Dermis microvascular lymphatic vessel endothelial cell (primary cell): Measurements from ENCODE around the gene CACNG7. TPM values are rescaled to one million over a fixed set of nuclear protein-coding genes. Genes with fewer than 3 reads are reported as not detected.
"Not testable (repeated sequence)": the region's sequence is repeated elsewhere in the genome, so short reads cannot be mapped to it uniquely, and the experiment has no call there.

ENCODE experiments used
- DNase-seq, 2 donors: peaks; one replicate each; pipeline versions ENCODE4 v3.0.0 to v3.0.0-alpha.2; 2010; ENCODE audit warnings: low read depth in 2 of 2
- total RNA-seq: library from RNA; depleted of rRNA; stranded (reverse); fragments of >200 nt; gene quantifications from 2 replicates; pipeline ENCODE4 v1.2.1, GENCODE V29; 2014

Gene CACNG7, protein sequence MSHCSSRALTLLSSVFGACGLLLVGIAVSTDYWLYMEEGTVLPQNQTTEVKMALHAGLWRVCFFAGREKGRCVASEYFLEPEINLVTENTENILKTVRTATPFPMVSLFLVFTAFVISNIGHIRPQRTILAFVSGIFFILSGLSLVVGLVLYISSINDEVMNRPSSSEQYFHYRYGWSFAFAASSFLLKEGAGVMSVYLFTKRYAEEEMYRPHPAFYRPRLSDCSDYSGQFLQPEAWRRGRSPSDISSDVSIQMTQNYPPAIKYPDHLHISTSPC
- not detected in 2 replicates for total RNA-seq

DNA sequence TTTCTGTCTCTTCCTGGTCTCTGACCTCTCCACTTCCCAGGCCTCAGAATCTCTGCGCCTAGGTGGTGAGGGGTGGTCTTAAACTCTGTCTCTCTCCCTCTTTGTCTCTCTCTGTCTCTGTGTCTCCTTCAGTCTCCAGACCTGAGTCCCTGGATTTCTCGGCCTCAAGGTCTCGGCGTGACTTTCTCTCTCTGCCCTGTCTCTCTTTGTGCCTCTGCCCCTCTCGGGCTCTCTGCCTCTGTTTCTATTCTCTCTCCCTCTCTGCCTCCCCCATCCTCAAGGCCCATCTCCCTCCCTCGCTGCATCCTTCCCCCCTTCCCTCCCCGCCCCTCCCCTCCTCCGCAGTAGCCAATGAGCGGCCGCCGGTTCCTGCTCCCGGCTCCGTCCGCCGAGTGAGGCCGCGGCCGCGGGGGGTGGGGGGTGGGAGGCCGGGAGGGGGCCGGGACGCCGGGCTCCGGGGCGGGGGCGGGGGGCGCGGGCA is at the start of gene CACNG7:
TSS of gene CACNG7 (plus strand) at position 344 of the 481 bp plus-strand sequence. CDS start 3,554 bp downstream, outside the sequence.
- no peak for DNase-seq

DNA sequence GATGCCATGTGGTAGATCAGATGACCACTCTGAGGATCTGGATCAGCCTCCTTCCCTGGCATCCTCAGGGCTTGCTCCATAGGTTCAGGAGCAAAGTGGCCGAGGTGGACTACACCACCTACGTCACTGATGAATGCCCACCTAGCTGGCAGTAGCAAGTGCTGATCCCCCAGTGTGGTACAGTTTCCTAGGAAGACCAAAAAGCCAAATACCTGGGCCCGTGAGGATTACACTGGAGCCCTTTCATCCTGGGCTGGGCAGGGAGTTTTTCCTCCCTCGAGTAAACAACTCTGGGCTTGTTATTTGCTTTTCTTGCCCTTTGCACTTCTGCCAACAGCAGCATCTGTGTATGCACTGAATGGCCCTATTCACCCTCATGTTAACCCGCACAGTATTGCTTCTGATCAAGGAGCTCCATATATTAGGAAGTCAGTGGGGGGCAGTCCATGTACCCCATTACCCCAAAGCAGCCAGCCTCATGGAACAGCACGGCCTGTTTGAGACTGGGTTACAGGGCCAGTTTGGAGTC is 44.7 kb upstream of the CACNG7 start:
- DNase-seq, result no peak

DNA sequence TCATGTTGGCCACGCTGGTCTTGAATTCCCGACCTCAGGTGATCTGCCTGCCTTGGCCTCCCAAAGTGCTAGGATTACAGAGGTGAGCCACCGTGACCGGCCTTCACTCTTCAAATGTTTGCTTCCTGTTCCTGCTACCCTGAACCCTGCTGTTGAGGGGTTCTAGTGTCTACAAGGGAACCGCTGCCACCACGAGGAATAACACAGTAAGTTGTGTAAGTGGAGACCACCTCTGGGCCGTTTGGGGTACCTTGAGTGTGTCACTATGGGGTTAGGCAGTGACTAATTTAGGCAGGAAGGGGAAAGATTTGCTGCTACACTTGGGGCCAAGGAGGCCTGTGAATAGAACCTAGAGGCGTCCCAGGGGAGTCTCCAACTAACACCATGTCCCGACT is 43.6 kb upstream of the CACNG7 start:
- no peak for DNase-seq

DNA sequence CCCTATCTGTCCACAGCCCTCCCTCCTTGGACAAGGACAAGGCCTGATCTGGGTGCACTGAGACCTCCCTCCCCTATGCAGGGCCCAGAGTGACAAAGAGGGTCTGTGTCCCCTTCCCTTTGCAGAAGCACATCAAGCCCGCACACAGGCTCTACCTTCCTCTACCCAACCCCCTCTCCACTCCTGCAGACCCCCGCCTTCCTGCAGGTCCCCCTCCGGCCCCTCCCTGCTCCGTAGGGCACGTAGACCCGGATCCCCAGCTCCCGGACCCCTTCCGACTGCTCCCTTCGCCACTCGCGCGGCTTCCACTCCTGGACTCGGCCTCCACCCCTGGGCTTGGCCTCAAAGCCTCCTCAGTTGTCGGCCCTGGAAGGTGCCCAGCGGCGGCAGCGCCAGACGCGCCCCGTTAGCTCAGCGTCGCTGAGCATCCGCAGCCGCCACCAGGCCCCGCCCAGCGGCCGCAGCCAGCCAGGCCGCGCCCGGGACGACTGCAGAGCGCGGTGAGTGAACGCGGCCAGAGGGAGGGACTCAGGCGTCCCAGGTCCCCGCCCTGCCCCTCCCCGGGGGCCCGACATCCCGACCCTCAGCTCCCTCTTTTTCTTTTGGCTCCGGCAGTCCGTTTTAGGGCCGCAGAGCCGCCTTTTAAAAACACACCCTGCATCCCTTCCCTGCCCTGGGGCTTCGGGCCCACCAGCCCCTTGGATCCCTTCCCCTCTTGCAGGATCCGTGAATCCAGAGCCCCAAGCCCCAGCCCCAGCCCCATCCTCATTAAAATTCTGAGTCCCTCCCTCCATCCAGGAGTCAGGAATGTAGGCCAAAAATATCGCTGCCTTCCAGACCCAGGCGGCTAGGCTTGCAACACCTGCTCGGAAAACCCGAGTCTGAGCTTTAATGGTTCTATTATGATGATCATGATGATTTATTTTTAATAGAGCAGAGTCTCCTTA is 42.9 kb upstream of the CACNG7 start:
- DNase-seq, result peak in 1 of 2 donors; percentile 69

DNA sequence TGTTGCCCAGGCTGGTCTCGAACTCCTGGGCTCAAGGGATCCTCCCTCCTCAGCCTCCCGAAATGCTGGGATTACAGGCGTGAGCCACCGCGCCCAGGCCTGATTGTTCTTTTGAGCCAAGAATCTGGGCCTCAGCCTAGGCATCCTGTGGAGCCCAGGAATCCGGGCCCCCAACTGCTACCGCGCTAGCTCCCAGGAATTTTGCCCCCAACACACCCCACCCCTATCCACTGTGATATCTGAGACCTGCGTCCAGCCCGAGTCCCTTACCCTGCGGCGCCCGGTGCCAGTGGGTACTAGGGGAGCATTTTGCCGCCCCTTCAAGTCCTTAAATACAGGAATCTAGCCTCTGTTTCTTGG is 42.2 kb upstream of the CACNG7 start:
- no peak for DNase-seq

DNA sequence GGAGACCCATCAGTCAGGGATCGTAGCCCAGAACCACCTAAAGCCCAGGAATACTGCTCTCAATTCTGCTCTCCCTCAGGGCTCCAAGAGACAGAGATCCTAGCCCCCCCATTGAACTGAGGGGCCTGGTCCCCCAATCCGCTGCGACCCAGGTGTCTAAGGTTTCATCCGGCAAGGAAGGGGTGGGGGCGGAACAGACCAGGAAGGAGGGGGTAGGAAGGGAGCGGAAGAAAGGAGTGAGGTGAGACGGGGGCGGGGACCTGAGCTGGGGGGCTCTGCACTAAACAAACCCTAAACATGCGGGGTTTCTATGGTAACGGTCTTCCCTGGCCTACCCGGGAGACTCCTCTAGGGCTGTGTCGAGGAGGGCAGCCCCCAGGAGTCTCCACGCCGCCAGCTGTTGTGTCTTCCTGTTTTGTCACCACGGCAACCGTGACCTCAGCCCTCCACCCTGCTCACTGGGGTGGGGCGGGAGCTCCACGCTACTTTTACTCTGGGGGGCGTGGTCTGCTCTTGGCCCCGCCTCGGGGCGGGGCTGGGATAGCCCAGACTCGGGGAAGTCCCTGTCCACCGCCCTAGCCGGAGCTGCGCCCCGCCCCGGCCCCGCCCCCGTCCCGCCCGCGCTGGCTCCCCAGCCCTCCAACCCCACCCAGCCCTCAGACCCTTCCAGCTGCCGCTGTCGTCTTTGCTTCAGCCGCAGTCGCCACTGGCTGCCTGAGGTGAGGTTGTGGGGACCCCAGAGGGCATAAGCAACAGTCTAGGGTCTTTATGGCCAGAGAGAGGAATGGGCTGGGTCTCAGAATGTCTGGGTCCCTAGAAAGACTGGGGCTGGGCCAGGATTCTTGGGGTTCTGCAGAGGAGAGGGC is 41.6 kb upstream of the CACNG7 start, which contains the start of gene MYADM:
TSS of gene MYADM (plus strand) at position 659 of the 866 bp plus-strand sequence. CDS start 5,647 bp downstream, outside the sequence.
- peak; percentile 98 to 99 for DNase-seq

DNA sequence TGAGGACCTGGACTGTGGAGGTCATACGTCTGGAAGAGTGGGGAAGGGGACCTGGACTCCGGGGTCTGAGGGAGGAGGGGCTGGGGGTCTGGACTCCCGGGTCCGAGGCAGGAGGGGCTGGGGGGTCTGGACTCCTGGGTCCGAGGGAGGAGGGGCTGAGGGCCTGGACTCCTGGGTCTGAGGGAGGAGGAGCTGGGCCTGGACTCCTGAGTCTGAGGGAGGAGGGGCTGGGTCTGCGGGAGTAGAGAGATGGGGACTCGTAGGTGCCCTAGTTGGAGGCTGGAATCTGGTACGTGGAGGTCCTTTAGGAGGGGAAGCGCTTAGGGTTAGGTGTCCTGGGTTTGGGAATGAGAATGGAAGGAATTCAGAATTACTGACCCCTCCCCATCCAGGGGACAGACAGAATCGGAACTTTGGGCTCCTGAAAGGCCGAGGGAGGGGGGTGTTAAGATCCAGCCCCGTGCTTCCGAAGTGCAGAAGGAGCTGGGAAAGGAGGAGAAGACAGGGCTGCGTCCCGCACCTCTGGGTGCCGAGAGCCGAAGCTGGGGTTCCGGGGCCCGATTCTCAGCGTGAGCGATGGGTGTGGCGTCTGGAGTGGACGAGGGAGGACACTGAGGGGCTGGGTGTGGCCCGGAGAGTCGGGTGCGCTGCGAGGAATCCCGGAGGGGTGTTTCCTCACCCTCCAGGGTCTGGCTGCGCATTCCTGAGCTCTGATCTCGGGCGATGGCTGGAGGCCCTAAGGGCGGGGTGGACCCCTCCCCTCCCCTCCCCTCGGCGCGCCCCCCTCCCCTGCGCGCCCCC is 40.8 kb upstream of the CACNG7 start:
- DNase-seq, result peak in 1 of 2 donors; percentile 43

DNA sequence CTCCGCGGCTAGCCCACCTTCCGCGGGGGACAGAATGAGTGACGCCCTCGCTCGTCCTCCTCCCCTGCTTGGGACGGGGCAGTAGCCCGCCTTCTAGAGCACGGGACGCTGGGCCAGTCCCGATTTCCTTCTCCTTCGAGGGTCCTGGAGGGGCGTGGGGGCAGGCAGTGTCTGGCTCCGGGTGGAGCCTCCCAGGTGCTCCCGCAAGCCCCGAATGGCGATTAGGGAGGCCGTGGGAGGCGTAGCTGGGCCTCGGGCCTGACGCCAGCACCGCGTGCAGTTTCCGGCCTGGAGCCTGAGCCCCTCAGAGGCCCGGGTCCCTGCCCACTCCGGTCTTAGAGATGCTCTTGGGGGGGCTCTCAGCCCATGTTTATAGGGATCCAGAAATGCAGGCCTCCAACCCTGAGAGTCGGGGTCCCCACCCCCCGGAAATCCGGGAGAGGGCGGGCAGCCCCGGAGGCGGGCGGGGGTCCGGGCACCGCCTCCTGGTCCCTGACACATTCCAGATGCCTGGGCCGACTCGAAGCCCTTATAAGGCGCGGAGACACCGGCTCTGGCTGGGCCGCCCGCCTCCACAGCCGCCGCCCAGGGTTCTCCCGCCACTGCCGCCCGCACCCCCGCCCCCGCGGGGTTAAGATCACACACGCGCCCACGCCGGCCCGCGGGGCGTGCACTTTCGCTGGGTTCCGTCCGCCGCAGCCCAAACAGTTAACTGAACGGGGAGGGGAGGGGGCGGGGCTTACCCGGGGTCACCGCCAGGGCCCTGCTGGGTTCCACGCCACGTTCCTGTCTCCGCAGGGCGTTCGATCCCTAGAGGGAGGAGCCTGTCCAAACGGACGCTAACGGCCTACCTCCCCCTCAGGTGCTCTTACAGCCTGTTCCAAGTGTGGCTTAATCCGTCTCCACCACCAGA is 39.9 kb upstream of the CACNG7 start:
- peak; percentile 59 to 85 for DNase-seq

DNA sequence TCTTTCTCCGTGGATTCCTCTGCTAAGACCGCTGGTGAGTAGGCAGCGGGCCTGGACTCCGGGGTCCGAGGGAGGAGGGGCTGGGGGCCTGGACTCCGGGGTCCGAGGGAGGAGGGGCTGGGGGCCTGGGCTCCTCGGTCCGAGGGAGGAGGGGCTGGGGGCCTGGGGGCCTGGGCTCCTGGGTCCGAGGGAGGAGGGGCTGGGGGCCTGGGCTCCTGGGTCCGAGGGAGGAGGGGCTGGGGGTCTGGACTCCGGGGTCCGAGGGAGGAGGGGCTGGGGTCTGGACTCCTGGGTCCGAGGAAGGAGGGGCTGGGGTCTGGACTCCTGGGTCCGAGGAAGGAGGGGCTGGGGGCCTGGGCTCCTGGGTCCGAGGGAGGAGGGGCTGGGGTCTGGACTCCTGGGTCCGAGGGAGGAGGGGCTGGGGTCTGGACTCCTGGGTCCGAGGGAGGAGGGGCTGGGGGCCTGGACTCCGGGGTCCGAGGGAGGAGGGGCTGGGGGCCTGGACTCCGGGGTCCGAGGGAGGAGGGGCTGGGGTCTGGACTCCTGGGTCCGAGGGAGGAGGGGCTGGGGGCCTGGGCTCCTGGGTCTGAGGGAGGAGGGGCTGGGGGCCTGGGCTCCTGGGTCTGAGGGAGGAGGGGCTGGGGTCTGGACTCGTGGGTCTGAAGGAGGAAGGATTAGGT is 39.1 kb upstream of the CACNG7 start:
- DNase-seq, result not testable (repeated sequence)

DNA sequence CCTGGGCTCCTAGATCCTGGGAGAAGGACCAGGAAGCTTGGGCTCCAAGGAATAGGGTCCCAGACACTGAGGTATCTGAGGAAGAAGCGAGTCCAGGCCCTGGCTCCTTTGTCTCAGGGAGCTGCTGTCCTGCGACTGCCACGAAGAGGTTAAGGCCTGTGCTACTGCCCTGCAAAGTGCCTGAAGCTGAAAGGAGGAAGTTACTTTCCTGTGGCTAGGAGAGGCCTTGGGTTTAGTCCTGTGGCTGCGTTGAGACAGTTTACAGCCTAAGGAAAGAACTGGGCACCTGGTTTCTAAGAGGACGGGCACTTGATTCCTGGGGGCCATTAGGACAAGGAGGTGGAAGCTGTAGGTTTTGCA is 38.6 kb upstream of the CACNG7 start:
- DNase-seq, result no peak

DNA sequence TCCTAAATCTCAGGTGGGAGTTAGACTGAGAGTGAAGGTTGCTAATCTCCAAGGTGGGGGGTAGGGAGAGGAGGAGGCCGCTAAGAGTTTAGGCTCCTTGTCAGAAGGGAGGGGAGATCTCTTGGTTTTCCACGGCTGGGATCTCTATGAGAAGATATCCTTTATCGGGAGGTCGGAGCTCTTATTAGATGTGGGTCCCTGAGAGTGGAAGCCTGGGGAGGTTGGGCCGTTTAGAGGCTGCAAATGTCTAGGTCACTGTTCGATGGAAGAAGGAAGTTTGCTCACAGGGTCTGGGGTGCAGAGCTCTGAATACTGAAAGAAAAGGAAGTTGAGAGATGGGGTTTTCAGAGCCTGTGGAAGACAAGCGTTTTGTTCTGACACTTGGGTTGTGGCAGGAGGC is 37.6 kb upstream of the CACNG7 start:
- no peak for DNase-seq

DNA sequence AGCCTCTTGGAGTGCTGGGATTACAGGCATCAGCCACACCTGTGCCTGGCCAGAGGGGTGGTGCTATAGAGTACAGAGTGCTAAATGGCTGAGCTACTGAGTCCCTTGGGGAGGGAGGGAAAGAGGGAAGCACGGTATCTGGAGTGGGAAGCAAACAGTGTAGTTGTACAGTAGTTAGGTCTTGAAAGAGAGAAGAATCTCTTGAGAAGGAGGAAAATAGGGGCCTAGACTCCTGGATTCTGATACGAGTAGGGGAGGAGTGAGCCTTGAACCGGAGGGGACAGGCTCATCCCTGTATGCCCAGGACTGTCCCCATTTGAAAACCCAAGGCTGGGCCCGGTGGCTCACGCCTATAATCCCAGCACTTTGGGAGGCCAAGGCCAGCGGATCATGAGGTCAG is 36.3 kb upstream of the CACNG7 start:
- no peak for DNase-seq

DNA sequence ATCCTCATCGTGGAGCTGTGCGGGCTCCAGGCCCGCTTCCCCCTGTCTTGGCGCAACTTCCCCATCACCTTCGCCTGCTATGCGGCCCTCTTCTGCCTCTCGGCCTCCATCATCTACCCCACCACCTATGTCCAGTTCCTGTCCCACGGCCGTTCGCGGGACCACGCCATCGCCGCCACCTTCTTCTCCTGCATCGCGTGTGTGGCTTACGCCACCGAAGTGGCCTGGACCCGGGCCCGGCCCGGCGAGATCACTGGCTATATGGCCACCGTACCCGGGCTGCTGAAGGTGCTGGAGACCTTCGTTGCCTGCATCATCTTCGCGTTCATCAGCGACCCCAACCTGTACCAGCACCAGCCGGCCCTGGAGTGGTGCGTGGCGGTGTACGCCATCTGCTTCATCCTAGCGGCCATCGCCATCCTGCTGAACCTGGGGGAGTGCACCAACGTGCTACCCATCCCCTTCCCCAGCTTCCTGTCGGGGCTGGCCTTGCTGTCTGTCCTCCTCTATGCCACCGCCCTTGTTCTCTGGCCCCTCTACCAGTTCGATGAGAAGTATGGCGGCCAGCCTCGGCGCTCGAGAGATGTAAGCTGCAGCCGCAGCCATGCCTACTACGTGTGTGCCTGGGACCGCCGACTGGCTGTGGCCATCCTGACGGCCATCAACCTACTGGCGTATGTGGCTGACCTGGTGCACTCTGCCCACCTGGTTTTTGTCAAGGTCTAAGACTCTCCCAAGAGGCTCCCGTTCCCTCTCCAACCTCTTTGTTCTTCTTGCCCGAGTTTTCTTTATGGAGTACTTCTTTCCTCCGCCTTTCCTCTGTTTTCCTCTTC is 35.1 kb upstream of the CACNG7 start:
- DNase-seq, result no peak

DNA sequence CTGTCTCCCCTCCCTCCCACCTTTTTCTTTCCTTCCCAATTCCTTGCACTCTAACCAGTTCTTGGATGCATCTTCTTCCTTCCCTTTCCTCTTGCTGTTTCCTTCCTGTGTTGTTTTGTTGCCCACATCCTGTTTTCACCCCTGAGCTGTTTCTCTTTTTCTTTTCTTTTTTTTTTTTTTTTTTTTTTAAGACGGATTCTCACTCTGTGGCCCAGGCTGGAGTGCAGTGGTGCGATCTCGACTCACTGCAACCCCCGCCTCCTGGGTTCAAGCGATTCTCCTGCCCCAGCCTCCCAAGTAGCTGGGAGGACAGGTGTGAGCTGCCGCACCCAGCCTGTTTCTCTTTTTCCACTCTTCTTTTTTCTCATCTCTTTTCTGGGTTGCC is 34.5 kb upstream of the CACNG7 start:
- DNase-seq, result no peak

DNA sequence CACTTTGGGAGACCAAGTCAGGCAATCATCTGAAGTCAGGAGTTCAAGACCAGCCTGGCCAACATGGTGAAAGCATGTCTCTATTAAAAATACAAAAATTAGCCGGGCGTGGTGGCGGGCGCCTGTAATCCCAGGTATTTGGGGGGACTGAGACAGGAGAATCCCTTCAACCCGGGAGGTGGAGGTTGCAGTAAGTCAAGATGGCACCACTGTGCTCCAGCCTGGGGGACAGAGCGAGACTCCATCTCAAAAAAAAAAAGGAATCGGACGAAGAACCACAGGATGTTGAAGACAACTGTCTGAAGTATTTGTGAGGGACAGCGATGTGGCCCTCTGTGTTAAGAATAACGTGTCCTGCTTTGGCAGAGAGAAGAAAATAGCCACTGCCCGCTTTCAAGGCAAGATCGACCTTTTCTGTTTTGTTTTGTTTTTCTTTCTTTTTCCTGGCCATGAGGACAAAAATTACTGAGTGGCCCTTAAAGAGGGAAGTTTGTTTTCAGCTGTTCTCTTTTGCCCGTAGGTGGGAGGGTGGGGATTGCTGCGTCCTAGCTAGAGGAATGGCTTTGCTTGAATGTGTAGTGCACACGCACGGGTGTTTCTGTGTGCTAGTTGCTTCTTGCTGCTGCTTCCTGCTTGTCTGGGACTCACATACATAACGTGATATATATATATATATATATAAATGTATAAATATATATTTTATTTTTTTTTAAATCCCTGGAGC is 33.3 kb upstream of the CACNG7 start:
- DNase-seq, result no peak

DNA sequence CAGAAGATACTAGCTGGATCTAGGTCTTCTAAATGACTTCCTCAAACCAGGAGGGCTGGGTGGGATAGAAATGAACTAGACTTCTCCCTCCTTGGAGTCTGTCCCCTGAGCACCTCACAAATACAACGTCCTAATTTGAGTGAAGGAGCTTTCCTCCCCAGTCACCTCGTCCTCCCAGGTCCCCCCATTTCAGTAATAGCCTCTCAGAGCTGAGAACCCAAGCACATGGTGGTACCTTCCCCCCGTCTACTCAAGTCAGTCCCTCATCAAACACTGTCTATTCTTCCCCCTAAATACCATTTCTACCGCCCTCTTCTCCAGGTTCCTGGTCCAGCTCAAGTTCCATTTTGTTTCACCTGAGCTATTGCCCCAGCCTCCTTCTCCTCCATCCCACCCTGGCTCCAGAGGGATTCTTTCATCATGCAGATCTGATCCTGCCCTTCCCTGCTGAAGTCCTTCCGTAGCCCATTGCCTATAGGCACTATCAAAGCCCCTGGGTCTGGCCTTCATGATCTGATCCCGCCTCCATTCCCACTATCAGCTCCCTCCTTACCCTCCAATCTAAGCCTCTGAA is 32.3 kb upstream of the CACNG7 start:
- no peak for DNase-seq

DNA sequence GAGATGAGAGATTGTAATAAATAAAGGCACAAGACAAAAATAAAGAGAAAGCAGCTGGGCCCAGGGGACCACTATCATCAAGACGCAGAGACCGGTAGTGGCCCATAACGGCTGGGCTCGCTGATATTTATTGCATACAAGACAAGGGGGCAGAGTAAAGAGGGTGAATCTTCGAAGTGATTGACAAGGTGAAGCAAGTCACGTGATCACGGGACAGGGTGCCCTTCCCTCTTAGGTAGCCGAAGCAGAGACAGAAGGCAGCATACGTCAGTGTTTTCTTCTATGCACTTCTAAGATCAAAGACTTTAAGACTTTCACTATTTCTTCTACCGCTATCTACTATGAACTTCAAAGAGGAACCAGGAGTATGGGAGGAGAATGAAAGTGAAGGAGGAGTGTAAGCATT is 31.7 kb upstream of the CACNG7 start:
- no peak for DNase-seq
